Osteoblast (primary cell): ENCODE measurements around the gene MYO3B. TPM values are rescaled to one million over a fixed set of nuclear protein-coding genes. Genes with fewer than 3 reads are reported as not detected.

Experiments
- DNase-seq: peaks from one replicate; pipeline ENCODE4 v3.0.0; 2011; ENCODE audit warnings: low spot score, mixed read lengths; ENCODE audit not compliant: insufficient read length; ENCODE audit errors: missing footprints
- H2AFZ ChIP-seq: 2 replicates; pipeline ENCODE4 v1.6.0; 2011; ENCODE audit warnings: mild to moderate bottlenecking, low read length
- H3K27ac ChIP-seq: 2 replicates; pipeline ENCODE4 v1.5.1; 2011; ENCODE audit warnings: mild to moderate bottlenecking, low read depth, low read length, moderate library complexity
- H3K27me3 ChIP-seq: 2 replicates; pipeline ENCODE4 v1.6.0; 2012; ENCODE audit warnings: mild to moderate bottlenecking, control low read depth, inconsistent platforms, low read length, moderate library complexity; ENCODE audit not compliant: insufficient read depth
- H3K36me3 ChIP-seq: 2 replicates; pipeline ENCODE4 v1.5.1; 2011; ENCODE audit warnings: mild to moderate bottlenecking, low read length, control low read depth, moderate library complexity; ENCODE audit not compliant: insufficient read depth
- H3K4me1 ChIP-seq: 2 replicates; pipeline ENCODE4 v1.5.1; 2011; ENCODE audit warnings: mild to moderate bottlenecking, low read length, control low read depth, moderate library complexity; ENCODE audit not compliant: insufficient read depth
- H3K4me2 ChIP-seq: 2 replicates; pipeline ENCODE4 v1.6.0; 2011; ENCODE audit warnings: mild to moderate bottlenecking, low read length; ENCODE audit not compliant: insufficient read depth
- H3K4me3 ChIP-seq: fragments of 200-600 bp; sonication (generic); 3 replicates; pipeline ENCODE4 v1.5.1; 2012; ENCODE audit warnings: mild to moderate bottlenecking, low read length, inconsistent platforms; ENCODE audit not compliant: insufficient read depth
- H3K79me2 ChIP-seq: 2 replicates; pipeline ENCODE4 v1.6.0; 2012; ENCODE audit warnings: mild to moderate bottlenecking, low read length, control low read depth, inconsistent platforms; ENCODE audit not compliant: insufficient read depth
- H3K9me3 ChIP-seq: 2 replicates; pipeline ENCODE4 v1.5.1; 2011; ENCODE audit warnings: low read depth, low read length, control low read depth
- H4K20me1 ChIP-seq: 2 replicates; pipeline ENCODE4 v1.6.0; 2012; ENCODE audit warnings: mild to moderate bottlenecking, low read length, control low read depth; ENCODE audit not compliant: insufficient read depth
- total RNA-seq: library from RNA; depleted of rRNA; stranded (reverse); fragments of >200 nt; gene quantifications from 2 replicates; pipeline ENCODE4 v1.2.3, GENCODE V29; 2012
- TF ChIP-seq, protein P1 (sequence below): IDR thresholded peaks from 2 replicates; pipeline ENCODE4 v1.5.1; 2011; ENCODE audit warnings: mild to moderate bottlenecking, low read depth, low read length, moderate library complexity; ENCODE audit errors: extremely low read depth

Gene MYO3B
- total RNA-seq, 1 donor: 0.36 TPM

DNA sequence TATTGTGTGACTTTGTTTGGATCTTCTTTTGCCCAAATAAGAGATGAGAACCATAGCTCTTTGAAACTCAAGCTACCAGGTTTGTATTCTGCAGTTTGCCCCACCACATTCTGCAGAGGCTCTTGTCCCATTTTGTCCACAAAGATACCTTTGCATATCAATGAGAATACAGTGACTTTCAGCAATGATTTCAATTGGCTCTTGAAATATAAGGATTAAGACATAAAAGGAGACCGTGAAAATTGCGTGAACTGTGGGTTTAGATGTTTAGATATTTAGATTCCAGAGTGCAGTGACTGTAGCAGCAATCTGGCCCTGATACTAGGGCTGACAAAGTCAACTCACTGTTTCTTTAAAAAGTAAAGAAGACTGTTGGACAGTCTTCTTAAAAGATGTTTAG lies 390.6 kb downstream of the MYO3B start:
- TF ChIP-seq, protein P1, sequence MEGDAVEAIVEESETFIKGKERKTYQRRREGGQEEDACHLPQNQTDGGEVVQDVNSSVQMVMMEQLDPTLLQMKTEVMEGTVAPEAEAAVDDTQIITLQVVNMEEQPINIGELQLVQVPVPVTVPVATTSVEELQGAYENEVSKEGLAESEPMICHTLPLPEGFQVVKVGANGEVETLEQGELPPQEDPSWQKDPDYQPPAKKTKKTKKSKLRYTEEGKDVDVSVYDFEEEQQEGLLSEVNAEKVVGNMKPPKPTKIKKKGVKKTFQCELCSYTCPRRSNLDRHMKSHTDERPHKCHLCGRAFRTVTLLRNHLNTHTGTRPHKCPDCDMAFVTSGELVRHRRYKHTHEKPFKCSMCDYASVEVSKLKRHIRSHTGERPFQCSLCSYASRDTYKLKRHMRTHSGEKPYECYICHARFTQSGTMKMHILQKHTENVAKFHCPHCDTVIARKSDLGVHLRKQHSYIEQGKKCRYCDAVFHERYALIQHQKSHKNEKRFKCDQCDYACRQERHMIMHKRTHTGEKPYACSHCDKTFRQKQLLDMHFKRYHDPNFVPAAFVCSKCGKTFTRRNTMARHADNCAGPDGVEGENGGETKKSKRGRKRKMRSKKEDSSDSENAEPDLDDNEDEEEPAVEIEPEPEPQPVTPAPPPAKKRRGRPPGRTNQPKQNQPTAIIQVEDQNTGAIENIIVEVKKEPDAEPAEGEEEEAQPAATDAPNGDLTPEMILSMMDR: no peak
- no peak overlapping the region for H2AFZ ChIP-seq
- no peaks in the 10 kb centered on the region for H3K4me1 ChIP-seq
- H3K36me3 ChIP-seq: no peaks in the 10 kb centered on the region
- H4K20me1 ChIP-seq: no peaks in the 10 kb centered on the region
- no peak overlapping the region for H3K4me2 ChIP-seq
- no peaks in the 10 kb centered on the region for H3K27me3 ChIP-seq
- no peak overlapping the region for H3K27ac ChIP-seq
- no peaks in the 10 kb centered on the region for H3K79me2 ChIP-seq
- no peaks in the 10 kb centered on the region for H3K9me3 ChIP-seq
- DNase-seq: no peak
- H3K4me3 ChIP-seq: no peak overlapping the region

DNA sequence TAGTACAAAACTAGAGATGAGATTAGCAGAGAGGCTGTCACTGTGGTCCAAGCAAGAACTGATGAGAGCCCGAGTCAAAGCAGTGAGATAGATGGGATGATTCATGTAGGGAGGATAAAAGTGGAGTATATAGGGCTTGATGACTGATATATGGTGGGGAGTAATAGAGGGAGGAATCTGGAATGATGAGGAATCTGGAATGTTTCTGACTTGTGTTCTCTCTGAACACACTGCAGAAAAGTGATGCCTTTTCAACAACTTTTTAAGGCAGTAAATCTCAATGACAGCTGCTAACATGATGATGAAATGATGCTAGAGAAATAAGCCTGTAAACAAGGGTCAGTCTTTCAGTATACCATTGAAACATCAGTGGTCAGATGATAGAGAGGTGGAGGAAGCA lies 393.7 kb downstream of the MYO3B start:
- no peak for DNase-seq
- no peaks in the 10 kb centered on the region for H3K27me3 ChIP-seq
- H3K79me2 ChIP-seq: no peaks in the 10 kb centered on the region
- H3K4me3 ChIP-seq: no peak overlapping the region
- no peaks in the 10 kb centered on the region for H4K20me1 ChIP-seq
- H3K4me2 ChIP-seq: no peak overlapping the region
- TF ChIP-seq, protein P1: no peak
- no peaks in the 10 kb centered on the region for H3K9me3 ChIP-seq
- H3K27ac ChIP-seq: no peak overlapping the region
- no peak overlapping the region for H2AFZ ChIP-seq
- H3K4me1 ChIP-seq: no peaks in the 10 kb centered on the region
- no peaks in the 10 kb centered on the region for H3K36me3 ChIP-seq

DNA sequence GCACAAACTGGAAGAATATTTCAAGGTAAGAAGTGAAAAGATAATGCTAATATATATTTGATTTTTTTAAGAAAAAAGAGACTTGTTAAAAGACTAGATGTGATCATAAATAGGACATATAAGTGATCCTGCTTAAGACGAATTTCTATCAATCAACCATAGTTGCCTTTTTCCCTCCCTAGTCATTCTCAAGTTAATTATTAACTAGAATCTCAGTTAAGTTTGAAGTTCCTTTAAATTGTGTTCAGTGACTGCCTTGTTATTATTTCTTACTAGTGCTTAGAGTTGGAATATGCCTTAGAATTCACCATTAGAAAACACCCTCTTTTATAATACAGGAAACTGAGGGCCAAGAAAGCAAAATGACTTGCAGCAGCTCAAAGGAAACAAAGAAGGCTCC lies 395.7 kb downstream of the MYO3B start:
- Histone ChIP-seq H2AFZ (no peak overlapping the region), H3K4me1 (no peaks in the 10 kb centered on the region), H3K9me3 (no peaks in the 10 kb centered on the region), H3K36me3 (no peaks in the 10 kb centered on the region), H3K27me3 (no peaks in the 10 kb centered on the region), H3K4me3 (no peak overlapping the region), H3K4me2 (no peak overlapping the region), H3K27ac (no peak overlapping the region), H4K20me1 (no peaks in the 10 kb centered on the region), H3K79me2 (no peaks in the 10 kb centered on the region)
- TF ChIP-seq, protein P1: no peak
- DNase-seq: no peak

DNA sequence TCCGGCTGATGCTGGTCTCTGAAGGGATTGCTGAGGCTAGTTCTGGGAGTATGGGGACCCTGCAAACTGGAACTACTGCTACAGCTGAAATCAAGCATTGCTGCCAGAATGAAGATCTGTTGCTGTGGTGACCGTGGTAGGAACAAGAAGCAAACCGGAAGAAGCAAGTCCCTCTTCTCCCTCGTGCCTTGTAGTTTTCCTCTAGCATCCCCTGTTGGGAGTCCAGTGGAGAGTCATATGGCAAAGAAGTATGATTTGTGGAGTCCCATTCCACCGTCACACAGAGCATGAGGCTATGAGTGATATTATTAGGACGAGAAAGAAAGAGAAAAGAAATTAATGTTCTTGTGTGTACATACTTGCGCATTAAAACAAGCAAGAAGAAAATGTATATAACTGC lies 398.3 kb downstream of the MYO3B start:
- H3K27ac ChIP-seq: no peak overlapping the region
- no peaks in the 10 kb centered on the region for H3K79me2 ChIP-seq
- H3K27me3 ChIP-seq: no peaks in the 10 kb centered on the region
- H3K9me3 ChIP-seq: no peaks in the 10 kb centered on the region
- TF ChIP-seq, protein P1: no peak
- H4K20me1 ChIP-seq: no peaks in the 10 kb centered on the region
- H3K4me1 ChIP-seq: no peaks in the 10 kb centered on the region
- H2AFZ ChIP-seq: no peak overlapping the region
- H3K4me3 ChIP-seq: no peak overlapping the region
- DNase-seq: no peak
- H3K36me3 ChIP-seq: no peaks in the 10 kb centered on the region
- no peak overlapping the region for H3K4me2 ChIP-seq
